NCI-H1417 (cell line): ENCODE results near the gene VAPA.

Experiments used
- DNase-seq, 3 experiments: peaks; one replicate each; lab custom pipeline; 2025; lab: John Stamatoyannopoulos, UW

VAPA gene

GRCh38 chr18:10003281-10003680 is 89.5 kb downstream of the VAPA start:
- DNase-seq = no peak

DNA sequence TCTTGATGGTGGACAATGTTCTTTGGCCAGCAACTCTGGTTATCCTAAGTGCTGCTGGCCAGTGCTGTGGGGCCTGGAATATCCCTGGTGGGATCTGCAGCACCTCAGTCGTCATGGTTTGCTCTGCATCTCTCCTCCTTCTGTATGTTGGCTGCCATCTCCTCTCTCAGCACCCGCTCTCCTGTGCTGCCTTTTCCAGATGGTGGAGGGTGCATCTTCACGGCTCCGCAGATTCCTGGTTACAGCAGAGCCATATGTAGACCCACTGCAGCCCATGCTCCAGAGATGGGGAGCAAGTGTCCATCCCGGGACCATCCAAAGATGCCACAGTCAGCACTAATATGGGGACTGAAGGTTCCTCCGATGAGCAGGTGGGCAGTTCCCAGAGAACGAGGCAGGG is 90.0 kb downstream of the VAPA start:
- no peak for DNase-seq

DNA sequence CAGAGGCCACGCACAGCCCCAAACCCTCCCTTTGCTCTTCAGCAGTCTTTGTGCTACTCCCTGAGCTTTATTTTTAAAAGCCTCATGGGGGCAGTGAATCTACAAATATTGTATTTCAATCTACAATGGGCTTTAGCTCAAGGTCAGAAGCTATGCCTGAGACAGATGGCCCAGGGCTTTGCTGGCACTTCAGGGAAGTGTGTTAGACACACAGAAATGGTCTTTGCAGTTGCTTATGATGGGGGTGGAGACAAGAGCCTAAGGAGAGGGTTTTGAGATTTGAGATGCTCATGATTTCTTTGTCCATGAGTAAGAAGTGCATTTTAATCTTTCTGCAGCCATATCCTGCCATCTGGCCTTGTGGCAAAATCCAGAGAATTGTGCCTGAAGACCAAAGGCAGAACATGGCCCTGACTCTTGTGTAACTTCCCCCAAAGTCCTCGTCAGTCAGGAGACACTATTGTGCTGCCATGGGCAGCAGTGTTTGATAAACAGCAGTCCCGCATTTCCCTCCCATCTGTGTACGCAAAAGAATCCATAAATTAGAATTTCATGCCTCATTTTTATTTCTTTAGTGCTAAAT is 92.6 kb downstream of the VAPA start:
- DNase-seq = peak; percentile 39 to 78 (median 39)

- no peak for DNase-seq
Observed at GRCh38 chr18:10008006-10008647, 94.3 kb downstream of the VAPA start.
